Measurements from ENCODE around the gene TIGIT.
"Not testable (repeated sequence)": the region's sequence is repeated elsewhere in the genome, so short reads cannot be mapped to it uniquely, and the experiment has no call there.

TIGIT gene

GRCh38 chr3:114293838-114294535 is at the start of gene TIGIT:
TIGIT (plus strand) TSS chr3:114294028; CDS start chr3:114294062, 34 bp downstream.
- no peak for FAIRE-seq

- no peak for FAIRE-seq
Measured at GRCh38 chr3:114252954-114253353, 40.9 kb upstream of the TIGIT start.

- FAIRE-seq = no peak
Measured at GRCh38 chr3:114253505-114253904, 40.3 kb upstream of the TIGIT start.

DNA sequence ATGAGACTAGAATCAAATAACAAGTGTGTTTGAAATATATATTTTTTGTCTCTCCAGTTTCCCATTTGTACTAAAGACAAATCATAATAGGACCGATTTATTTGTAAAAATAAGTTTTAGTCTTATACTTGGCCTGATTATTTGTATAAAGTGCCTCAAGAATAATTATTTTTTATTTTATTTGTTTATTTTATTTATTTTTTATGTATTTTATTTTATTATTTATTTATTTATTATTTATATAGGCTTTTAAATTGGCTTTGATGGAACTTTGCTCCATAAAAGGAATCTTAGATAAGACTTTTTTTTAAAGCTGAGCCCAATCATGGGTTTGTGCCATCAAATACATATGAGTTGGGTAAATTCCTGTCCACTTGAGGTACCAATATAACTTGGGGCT is 34.3 kb upstream of the TIGIT start:
- FAIRE-seq = peak; percentile 28

DNA sequence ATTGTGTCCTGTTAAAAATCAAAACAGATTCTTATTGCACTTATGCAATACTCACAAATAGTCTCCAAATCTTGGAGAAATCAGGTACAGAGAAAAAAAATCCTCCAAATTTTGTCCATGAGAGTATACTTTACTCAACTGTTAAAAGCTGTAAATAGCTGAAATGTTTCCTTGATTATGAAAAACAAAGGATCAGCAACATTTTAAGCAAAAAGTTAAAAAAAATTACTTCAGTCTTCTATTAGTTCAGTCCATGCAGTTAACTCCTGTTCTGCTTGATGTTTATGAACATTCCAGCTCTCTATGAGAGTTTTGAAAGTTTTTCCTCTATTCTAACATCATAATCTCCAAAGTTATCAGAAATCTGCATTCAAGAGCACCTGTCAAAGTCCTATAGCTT is 33.7 kb upstream of the TIGIT start:
- FAIRE-seq = no peak

- no peak for FAIRE-seq
Measured at GRCh38 chr3:114270019-114270418, 23.8 kb upstream of the TIGIT start.

DNA sequence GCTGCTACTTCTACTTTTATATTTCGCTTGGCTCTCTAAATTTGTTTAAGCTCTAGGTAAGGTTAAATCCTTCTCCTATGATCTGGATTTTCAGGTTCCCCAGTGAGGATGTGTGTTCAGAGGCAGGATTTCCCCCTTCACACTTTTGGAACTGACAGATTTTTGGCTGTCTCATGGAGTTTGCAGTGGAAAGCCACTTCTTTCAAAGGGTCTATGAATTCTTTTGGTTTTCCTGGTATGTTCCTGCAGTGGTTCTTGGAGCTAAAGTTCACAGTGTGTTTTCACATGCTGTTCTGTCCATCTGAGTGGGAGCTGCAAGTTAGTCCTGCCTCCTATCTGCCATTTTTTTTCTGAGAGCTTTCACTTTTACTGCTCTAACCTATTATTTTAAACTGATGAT is 21.6 kb upstream of the TIGIT start:
- no peak for FAIRE-seq

DNA sequence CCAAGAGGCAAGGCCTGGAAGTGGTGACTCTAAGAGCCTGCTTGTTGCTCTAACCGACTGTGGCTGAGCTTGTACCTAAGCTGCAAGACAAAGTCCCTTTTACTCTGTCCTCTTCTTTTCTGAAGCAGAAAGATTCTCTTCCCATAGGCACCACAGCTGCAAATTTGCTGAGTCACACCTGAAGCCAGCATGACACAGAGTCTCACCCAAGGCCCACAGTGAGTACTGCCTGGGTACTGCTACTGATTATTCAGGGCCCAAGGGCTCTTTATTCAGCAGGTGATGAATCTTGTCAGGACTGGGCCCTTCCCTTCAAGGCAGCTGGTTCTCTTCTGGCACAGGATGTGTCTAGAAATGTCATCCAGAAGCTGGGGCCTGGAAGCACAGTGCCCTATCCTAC is 18.9 kb upstream of the TIGIT start:
- no peak for FAIRE-seq

GRCh38 chr3:114276856-114277255 is 17.0 kb upstream of the TIGIT start:
- FAIRE-seq = not testable (repeated sequence)

DNA sequence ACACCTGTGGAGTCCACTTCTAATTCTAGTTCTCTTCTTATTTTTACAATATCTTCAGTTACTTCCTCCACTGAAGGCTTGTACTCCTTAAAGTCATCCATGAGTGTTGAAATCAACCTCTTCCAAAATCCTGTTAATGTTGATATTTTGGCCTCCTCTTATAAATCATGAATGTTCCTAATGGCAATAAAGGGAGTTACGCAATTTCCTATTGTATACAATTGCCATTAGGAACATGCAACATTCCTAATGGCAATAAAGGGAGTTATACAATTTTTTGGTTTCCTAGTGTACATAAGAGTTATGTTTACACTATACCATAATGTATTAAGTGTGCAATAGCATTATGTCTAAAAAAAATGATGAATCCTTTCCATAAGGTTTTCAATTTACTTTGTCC is 9.2 kb upstream of the TIGIT start:
- no peak for FAIRE-seq

DNA sequence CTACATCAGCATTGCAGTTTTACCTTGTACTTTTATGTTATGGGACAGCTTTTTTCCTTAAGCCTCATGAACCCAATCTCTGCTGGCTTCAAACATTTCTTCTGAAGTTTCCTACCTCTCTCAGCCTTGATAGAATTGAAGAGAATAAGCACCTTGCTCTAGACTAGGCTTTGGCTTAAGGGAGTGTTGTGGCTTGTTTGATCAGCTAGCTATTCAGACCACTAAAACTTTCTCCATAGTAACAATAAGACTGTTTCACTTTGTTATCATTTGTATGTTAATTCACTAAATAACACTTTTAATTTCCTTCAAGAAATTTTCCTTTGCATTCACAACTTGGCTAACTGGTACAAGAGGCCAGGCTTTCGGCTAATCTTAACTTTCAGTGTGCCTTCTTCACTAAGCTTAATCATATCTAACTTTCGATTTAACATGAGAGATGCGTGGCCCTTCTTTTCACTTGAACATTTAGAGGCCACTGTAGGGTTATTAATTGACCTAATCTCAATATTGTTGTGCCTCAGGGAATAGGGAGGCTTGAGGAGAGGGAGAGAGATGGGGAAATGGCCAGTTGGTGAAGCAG is 8.1 kb upstream of the TIGIT start:
- FAIRE-seq = no peak

DNA sequence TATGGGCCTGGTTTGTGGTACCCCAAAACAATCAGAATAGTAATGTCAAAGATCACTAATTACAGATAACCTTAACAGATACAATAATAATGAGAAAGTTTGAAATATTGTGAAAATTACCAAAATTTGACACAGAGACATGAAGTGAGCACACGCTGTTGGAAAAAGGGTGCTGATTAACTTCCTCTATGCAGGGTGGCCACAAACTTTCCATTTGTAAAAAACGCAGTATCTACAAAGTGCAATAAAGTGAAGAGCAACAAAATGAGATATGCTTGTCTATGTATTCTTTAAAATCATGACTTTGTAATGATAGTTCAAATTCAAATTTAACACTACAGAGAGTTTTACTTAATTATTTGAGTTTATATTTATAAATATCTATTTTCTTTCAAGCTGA is 7.6 kb upstream of the TIGIT start:
- FAIRE-seq = peak; percentile 47

- FAIRE-seq = no peak
Measured at GRCh38 chr3:114290911-114291901, 2.6 kb upstream of the TIGIT start.

GRCh38 chr3:114294940-114295480 is 1.2 kb downstream of the TIGIT start:
- no peak for FAIRE-seq

GRCh38 chr3:114295946-114296345 is 2.1 kb downstream of the TIGIT start:
- no peak for FAIRE-seq

- no peak for FAIRE-seq
Measured at GRCh38 chr3:114299421-114299820, 5.6 kb downstream of the TIGIT start.

- FAIRE-seq = no peak
Measured at GRCh38 chr3:114299941-114300624, 6.3 kb downstream of the TIGIT start.

DNA sequence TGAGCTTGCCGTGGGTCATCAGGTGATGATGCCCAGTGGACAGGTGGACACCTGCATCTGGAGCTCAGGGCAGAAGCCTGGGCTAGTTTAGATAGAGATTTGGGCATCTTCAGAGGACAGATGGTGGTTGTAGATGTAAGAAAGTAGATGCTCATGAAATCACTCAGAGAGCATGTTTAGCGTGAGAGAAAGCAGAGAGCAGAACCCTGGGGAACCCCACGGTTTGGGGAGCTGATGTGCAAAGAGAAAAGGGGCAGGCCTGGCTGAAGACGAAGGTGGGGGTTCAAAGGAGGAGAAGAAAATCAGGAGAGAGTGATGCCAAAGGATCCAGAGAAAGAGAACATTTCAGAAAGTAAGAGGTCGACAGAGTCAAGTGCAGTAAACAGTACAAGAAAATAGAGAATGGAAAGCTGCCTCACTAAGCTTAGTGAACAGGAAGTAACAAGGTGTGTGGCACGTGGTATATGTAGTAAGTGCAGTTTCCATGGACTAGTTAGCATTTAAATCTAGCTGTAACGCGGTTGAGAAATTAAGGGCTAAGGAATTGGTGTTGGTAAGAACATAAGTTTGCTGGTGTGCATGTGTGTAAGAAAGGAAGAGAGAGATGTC is 13.5 kb downstream of the TIGIT start:
- no peak for FAIRE-seq

DNA sequence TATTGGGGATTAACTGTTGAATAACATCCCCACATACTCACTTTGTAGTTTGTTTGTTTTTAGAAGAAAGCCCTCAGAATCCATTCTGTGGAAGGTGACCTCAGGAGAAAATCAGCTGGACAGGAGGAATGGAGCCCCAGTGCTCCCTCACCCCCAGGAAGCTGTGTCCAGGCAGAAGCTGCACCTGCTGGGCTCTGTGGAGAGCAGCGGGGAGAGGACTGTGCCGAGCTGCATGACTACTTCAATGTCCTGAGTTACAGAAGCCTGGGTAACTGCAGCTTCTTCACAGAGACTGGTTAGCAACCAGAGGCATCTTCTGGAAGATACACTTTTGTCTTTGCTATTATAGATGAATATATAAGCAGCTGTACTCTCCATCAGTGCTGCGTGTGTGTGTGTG is 14.0 kb downstream of the TIGIT start:
- FAIRE-seq = no peak

GRCh38 chr3:114308377-114308776 is 14.5 kb downstream of the TIGIT start:
- no peak for FAIRE-seq

DNA sequence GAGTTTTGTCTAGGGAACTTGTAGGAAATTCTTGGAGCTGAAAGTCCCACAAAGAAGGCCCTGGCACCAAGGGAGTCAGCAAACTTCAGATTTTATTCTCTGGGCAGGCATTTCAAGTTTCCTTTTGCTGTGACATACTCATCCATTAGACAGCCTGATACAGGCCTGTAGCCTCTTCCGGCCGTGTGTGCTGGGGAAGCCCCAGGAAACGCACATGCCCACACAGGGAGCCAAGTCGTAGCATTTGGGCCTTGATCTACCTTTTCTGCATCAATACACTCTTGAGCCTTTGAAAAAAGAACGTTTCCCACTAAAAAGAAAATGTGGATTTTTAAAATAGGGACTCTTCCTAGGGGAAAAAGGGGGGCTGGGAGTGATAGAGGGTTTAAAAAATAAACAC is 15.0 kb downstream of the TIGIT start:
- FAIRE-seq = no peak

GRCh38 chr3:114310695-114311094 is 16.9 kb downstream of the TIGIT start:
- FAIRE-seq = no peak
